RKO (cell line): ENCODE measurements around the gene SH2D3C.

Experiments
- DNase-seq: peaks from one replicate; pipeline ENCODE4 v3.0.0-alpha.2; 2016; ENCODE audit warnings: low spot score

SH2D3C gene

DNA sequence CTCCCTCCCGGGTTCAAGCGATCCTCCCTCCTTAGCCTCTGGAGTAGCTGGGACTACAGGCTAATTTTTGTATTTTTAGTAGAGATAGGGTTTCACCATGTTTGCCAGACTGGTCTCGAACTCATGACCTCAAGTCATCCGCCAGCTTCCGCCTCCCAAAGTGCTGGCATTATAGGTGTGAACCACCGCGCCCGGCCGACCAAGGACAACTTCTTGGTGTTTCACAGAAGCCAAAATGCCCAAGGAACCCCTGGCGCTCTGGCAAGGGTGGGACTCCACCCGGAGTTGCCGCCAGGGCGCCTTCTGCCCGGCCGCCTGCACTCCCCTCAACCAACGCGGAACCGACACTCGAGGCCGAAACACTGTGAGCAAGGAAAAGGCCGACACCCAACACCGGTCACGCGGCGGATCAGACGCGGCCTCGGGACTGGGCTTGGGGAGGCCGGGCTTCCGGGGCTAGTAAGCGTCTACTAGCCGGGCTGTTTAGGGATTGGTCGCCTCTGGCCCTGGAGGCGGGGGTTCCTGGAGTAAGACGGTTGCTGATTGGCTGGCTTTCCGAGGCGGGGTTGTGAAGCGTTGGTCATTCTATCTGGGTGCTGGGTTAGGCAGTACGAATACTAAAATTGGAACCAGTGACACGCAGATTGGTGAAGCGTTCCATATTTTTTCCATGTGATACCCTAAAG, 79.3 kb downstream of the SH2D3C start:
- DNase-seq, result no peak

DNA sequence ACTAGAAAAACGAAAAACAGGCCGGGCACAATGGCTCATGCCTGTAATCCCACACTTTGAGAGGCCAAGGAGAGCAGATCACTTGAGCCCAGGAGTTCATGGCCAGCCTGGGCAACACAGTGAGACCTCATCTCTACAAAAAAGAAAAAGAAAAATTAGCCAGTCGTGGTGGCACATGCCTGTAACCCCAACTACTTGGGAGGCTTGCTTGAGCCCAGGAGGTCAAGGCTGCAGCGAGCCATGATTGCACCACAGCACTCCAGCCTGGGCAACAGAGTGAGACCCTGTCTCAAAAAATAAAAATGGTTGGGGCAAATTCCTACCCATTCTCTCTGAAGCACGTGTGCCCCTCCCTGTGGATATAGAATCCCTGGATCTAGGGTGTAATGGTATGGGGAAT, 80.1 kb downstream of the SH2D3C start:
- DNase-seq, result no peak

DNA sequence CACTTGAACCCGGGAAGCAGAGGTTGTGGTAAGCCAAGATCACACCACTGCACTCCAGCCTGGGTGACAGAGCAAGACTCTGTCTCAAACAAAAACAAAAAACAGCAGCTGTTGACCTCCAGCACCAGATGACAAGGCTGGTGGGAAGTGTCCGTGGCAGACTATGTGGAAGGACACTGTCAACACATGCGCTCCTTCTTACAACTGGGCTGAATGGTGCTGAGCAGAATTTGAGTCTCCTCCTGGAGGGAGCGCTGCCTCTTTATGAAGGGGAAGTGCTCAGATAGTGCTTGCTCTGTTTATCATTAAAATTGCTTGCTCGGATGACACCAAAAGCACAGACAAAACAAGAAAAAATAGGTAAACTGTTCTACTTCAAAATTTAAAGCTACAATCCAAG, 80.9 kb downstream of the SH2D3C start:
- DNase-seq, result no peak

DNA sequence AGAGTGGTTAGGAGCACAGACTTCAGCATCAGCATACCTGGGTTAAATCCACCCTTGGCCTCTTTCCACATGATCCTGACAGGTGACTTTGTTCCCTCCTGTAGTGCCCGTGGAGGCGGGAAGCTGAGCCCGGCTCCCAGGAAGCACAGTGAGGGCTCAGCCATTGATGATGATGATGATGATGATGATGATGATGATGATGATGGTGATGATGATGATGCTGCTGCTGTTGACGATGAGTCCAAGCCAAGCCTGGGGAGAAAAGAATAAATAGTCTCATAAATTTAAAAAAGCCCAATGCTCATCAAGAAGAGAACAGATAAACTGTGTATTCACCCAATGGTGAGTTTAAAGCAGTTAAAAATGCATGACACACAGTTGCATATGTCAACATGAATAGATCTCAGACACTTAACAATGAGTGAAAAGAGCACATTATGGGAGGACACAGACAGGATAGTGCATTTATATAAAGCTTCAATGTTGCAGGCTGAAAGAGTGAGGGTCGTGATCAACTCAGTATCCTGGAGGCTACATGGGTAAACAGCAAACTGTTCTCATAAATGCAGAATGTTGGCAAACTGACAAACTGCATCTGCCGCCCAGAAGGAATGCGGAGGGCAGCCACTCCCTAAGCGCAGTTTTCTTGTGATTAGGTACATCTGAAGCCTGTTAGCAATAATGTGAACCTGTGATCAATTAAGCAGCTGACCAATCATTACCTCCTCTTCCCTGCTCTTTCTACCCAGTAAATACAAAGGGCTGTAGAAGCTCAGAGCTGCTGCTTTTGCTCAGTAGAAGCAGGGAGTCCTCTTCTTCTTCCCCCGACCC, 83.4 kb downstream of the SH2D3C start:
- DNase-seq, result no peak

DNA sequence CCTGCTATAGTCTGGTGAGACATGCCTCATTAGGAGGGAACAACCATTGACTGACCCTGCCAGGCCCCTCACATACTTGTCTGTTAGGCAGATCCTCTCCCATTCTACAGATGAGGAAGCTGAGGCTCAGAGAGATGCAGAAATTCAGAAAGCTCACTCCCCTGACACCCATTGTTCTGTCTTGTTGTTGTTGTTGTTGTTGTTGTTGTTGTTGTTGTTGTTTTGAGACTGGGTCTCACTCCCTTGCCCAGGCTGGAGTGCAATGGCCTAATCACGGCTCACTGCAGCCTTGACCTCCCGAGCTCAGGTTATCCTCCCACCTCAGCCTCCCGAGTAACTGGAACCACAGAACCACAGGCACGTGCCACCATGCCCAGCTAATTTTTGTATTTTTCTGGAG, 84.8 kb downstream of the SH2D3C start:
- no peak for DNase-seq

DNA sequence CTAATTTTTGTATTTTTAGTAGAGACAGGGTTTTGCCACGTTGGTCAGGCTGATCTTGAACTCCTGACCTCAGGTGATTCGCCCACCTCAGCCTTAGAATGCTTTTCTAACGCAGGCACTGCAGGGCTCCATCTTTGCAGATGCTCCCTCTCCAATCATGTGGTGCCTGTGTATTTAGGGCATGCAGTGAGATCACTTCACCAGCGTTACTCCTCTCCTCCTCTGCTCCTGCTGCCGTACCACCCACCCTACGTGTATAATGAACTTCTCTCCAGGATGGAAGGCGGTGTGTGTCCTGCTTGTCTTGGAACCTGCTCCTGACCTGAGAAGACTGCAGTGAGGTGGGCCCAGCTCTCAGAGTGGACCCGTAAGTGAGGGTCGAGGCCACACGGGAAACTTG, 85.3 kb downstream of the SH2D3C start:
- no peak for DNase-seq

DNA sequence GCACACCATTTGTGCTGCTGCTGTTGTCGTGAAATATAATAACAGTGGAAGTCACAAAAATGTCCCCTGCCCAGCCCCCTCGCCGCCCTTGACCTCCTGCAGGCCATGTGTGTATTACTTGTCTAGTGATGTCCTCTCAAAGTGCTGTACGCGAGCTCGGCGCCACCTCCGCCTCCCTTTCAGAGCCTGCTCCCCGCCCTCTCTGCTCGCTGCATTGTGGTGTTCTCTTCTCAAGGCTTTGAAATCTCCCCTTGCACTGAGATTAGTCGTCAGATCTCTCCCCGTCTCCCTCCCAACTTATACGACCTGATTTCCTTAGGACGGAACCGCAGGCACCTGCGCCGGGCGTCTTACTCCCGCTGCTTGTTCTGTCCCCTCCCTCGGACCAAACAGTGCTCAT, 86.4 kb downstream of the SH2D3C start:
- no peak for DNase-seq

DNA sequence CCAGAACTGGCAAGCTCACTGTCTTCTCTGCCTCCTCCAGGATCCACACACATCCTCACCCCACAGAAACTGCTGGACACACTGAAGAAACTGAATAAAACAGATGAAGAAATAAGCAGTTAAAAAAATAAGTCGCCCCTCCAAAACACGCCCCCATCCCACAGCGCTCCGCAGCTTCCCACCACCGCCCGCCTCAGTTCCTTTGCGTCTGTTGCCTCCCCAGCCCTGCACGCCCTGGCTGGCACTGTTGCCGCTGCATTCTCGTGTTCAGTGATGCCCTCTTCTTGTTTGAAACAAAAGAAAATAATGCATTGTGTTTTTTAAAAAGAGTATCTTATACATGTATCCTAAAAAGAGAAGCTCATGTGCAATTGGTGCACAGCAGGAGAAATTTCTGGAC, 87.7 kb downstream of the SH2D3C start:
- no peak for DNase-seq

DNA sequence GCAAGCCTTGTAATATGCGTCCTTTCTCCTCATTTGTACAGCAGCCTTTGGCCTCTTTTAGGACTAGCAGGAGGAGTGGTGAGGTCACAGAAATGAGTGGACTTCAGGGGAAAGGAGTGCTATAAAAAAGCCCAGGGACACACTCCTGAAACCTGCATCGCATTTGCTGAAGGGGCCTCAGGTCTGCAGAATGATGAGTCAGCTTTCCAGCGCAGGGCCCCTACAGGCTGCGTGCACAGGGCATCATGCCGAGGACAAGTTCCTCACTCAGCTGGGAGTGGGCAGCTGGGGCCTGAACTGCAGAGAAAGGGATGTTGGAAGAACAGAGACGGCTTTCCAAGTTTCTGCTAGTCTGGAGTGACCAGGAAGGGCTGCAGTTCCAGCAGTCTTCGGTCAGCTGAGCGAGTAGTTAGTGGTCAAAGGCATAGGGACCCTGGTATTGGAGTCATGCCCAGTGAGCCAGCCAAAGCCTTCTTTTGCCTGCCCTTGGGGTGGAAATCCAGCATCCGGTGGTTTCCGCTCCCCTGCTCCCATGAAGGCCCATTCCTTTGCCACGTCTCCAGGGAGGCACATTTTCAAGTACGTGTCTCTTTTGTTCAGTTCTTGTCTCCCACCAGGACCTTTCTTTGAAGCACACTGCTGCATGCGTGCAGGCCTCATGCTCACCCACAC, 89.0 kb downstream of the SH2D3C start:
- DNase-seq, result no peak
